Lung (tissue), 12 donors: ENCODE results near the gene ONECUT1. TPM values are rescaled to one million over a fixed set of nuclear protein-coding genes. Genes with fewer than 3 reads are reported as not detected.

Experiments used
- ATAC-seq: fragments of 200-7000 bp; cut with Tn5 transposase; one replicate; pipeline ENCODE4 v1.9.1; 2020; ENCODE audit warnings: moderate number of reproducible peaks; ENCODE audit not compliant: insufficient read depth, low FRiP score
- DNase-seq, 3 donors: peaks; one replicate each; pipeline ENCODE4 v3.0.0-alpha.2; 2013 to 2017
- H3K27ac ChIP-seq, 2 donors: one replicate each; pipeline ENCODE4 v1.5.1; 2013; ENCODE audit warnings: mild to moderate bottlenecking in 2 of 2, moderate library complexity in 2 of 2, control low read depth in 1 of 2, inconsistent platforms in 1 of 2, low read depth in 1 of 2, low read length in 1 of 2
- H3K27me3 ChIP-seq, 3 donors: one replicate each; pipeline ENCODE4 v1.5.1; 2013; ENCODE audit warnings: low read length in 2 of 3; ENCODE audit not compliant: control insufficient read depth in 3 of 3, insufficient read depth in 3 of 3
- H3K36me3 ChIP-seq, 4 donors: one replicate each; pipeline ENCODE4 v1.5.1; 2013; ENCODE audit warnings: low read length in 4 of 4, mild to moderate bottlenecking in 1 of 4, moderate library complexity in 1 of 4; ENCODE audit not compliant: control insufficient read depth in 4 of 4, insufficient read depth in 4 of 4
- H3K4me1 ChIP-seq, 5 donors: one replicate each; pipeline ENCODE4 v1.5.1; 2013; ENCODE audit warnings: low read length in 5 of 5, mild to moderate bottlenecking in 2 of 5, moderate library complexity in 1 of 5; ENCODE audit not compliant: control insufficient read depth in 5 of 5, insufficient read depth in 5 of 5
- H3K4me3 ChIP-seq: one replicate; pipeline ENCODE4 v1.5.1; 2013; ENCODE audit warnings: mild to moderate bottlenecking, control low read depth, moderate library complexity
- H3K9ac ChIP-seq, 2 donors: one replicate each; pipeline ENCODE4 v1.5.1; 2013; ENCODE audit warnings: low read length in 2 of 2, control low read depth in 1 of 2; ENCODE audit not compliant: insufficient read depth in 1 of 2
- H3K9me3 ChIP-seq, 4 donors: one replicate each; pipeline ENCODE4 v1.5.1; 2013; ENCODE audit warnings: low read length in 3 of 4, mild to moderate bottlenecking in 1 of 4, moderate library complexity in 1 of 4; ENCODE audit not compliant: control insufficient read depth in 4 of 4, insufficient read depth in 3 of 4
- WGBS, 2 donors: extraction: QIAGEN DNeasy Blood & Tissue Kit; methylation state at CpG; one replicate each; pipeline ENCODE4 v1.1.7; 2013; 5-methylcytosine and 5-hydroxymethylcytosine counted together
- polyA plus RNA-seq, 2 donors: library from polyadenylated mRNA; stranded (reverse); fragments of 200-250 nt; gene quantifications; one replicate each; pipeline ENCODE4 v1.2.1, GENCODE V29; 2013
- total RNA-seq, 2 donors: library from RNA; depleted of rRNA in 1 of 2; stranded (reverse); fragments of >200 nt in 1 of 2; gene quantifications; one replicate each; pipeline ENCODE4 v1.2.1, GENCODE V29; 2014 to 2021
- TF ChIP-seq, protein P1 (sequence below): IDR thresholded peaks from 2 replicates; pipeline ENCODE4 v1.5.1; 2012; ENCODE audit warnings: mild to moderate bottlenecking; ENCODE audit errors: control extremely low read depth, extremely low read depth
- donor health status: control.
- donor health status: control.
- donor health status: Bipolar disorder and iron deficiency.
- donor health status: healthy.
- donor health status: DM: yes; HTN: yes; CAD: no.

The ONECUT1 gene
- total and polyA plus RNA-seq, 4 donors = 0.18 TPM; not detected in 3

DNA sequence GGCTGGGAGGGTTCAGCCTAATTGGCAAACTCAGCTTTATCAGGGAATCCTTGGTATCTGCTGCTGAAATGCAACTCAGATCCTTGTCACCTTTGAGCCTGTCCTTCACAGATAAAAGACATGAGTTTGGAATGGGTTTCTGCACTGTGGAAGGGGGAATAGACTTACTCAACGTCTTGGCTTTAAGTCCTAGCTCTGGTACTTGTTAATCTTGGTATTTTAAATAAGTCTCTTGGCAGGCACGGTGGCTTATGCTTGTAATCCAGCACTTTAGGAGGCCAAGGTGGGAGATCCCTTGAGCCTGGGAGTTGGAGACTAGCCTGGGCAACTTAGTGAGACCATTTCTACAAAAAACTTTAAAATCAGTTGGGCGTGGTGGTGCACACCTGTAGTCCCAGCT, 55.8 kb downstream of the ONECUT1 start:
- Histone ChIP-seq H3K9ac (no peak overlapping the region), H3K27me3 (no peaks in the 10 kb centered on the region), H3K27ac (no peak overlapping the region), H3K9me3 (no peaks in the 10 kb centered on the region), H3K4me1 (peaks cover 0 to 8% (median 0%) of the 10 kb centered on the region in 5 donors), H3K4me3 (no peak overlapping the region), H3K36me3 (no peaks in the 10 kb centered on the region)
- 68 to 82% methylated on average over 3 of the region's 3 CpGs for WGBS, 2 donors
- ATAC-seq = no peak
- TF ChIP-seq, protein P1, sequence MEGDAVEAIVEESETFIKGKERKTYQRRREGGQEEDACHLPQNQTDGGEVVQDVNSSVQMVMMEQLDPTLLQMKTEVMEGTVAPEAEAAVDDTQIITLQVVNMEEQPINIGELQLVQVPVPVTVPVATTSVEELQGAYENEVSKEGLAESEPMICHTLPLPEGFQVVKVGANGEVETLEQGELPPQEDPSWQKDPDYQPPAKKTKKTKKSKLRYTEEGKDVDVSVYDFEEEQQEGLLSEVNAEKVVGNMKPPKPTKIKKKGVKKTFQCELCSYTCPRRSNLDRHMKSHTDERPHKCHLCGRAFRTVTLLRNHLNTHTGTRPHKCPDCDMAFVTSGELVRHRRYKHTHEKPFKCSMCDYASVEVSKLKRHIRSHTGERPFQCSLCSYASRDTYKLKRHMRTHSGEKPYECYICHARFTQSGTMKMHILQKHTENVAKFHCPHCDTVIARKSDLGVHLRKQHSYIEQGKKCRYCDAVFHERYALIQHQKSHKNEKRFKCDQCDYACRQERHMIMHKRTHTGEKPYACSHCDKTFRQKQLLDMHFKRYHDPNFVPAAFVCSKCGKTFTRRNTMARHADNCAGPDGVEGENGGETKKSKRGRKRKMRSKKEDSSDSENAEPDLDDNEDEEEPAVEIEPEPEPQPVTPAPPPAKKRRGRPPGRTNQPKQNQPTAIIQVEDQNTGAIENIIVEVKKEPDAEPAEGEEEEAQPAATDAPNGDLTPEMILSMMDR = no peak
- no peak for DNase-seq

DNA sequence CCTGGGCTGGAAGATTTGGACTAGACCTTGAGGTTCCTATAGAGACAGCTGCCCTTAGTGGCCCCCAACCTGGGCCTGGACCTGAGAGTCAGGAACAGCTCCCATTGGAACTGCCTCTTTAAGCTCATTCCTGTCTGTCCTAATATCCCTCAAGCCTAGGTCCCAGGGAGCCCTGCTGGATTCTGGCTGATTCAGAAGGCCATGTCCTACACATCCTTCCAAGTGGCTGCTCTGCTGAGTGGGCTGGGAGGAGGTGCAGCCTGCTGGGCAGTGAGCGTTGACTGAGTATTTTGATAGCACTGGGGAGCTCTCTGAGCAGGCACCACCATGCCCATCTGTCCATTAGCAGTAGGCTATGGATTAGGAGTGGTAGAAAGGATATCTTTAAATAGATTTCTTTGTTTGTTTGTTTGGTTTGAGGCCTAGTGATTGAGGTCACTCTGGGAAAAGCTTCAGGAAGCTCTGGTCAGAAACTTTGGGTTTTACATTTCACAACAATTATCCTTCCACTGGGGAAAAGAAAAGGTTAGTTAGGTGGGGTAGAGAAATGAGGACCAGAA, 56.4 kb downstream of the ONECUT1 start:
- Histone ChIP-seq H3K9me3 (no peaks in the 10 kb centered on the region), H3K27ac (no peak overlapping the region), H3K4me1 (peaks cover 0 to 8% (median 0%) of the 10 kb centered on the region in 5 donors), H3K36me3 (no peaks in the 10 kb centered on the region), H3K27me3 (no peaks in the 10 kb centered on the region), H3K4me3 (no peak overlapping the region), H3K9ac (no peak overlapping the region)
- DNase-seq = no peak
- TF ChIP-seq, protein P1 = no peak
- no peak for ATAC-seq
- WGBS, 2 donors = 84 to 85% methylated on average over 1 of the region's 1 CpG

DNA sequence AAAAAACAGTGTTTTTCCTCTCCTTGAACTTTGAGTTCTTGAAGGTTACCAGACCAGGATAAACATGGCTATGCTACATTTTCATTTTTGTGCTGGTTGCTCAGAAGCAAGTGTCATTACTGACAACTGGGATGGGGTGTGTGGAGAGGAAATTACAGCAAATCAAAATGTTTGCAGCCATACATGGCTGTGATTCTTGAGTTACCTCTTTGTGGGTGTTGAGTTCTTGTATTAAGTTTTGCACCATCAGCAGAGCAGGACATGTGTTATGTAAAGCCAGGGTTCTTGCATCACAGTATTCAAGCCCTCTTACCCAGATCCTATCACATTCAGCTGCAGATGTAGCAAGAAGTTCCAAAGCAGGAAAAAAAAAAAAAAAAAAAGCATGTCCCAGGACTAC, 57.0 kb downstream of the ONECUT1 start:
- no peak overlapping the region for H3K27ac ChIP-seq
- ATAC-seq = no peak
- H3K36me3 ChIP-seq = no peaks in the 10 kb centered on the region
- no peaks in the 10 kb centered on the region for H3K27me3 ChIP-seq
- no peak overlapping the region for H3K9ac ChIP-seq
- peak in 1 of 3 donors; percentile 13 for DNase-seq
- TF ChIP-seq, protein P1 = no peak
- peaks cover 0 to 8% (median 0%) of the 10 kb centered on the region in 5 donors for H3K4me1 ChIP-seq
- H3K4me3 ChIP-seq = no peak overlapping the region
- H3K9me3 ChIP-seq = no peaks in the 10 kb centered on the region

DNA sequence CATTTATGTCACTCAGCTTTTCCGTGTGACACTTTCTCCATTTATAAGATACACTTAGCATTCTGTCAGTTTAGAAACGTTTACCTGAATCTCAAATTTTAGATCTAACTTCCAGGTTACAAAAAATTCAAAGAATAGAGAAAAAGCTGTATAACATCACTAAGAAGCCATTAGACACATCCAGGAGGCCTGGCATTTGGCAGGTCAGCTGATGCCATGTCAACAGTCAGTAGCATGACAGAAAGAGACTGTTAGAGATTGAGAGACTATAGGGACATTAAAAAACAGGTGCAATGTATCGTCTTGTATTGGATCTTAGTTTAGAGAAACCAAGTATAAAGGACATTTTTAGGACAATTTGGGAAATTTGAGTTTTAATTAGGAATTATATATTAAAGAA, 57.6 kb downstream of the ONECUT1 start:
- no peak overlapping the region for H3K27ac ChIP-seq
- ATAC-seq (no peak), DNase-seq (no peak)
- no peak overlapping the region for H3K9ac ChIP-seq
- 78 to 86% methylated on average over 3 of the region's 3 CpGs for WGBS, 2 donors
- peaks cover 0 to 8% (median 0%) of the 10 kb centered on the region in 5 donors for H3K4me1 ChIP-seq
- H3K36me3 ChIP-seq = no peaks in the 10 kb centered on the region
- H3K9me3 ChIP-seq = no peaks in the 10 kb centered on the region
- H3K27me3 ChIP-seq = no peaks in the 10 kb centered on the region
- no peak overlapping the region for H3K4me3 ChIP-seq
- TF ChIP-seq, protein P1 = no peak
